Testis (tissue), 3 donors: Measurements from ENCODE around the gene GHRH. TPM values are rescaled to one million over a fixed set of nuclear protein-coding genes. Genes with fewer than 3 reads are reported as not detected.

Experiments used
- DNase-seq: peaks from one replicate; pipeline ENCODE4 v3.0.0-alpha.2; 2019
- H3K27ac ChIP-seq, 2 donors: fragments of 200-600 bp; sonication (generic); one replicate each; pipeline ENCODE4 v1.5.1; 2019
- H3K27me3 ChIP-seq: fragments of 200-600 bp; sonication (generic); one replicate; pipeline ENCODE4 v1.5.1; 2019
- H3K36me3 ChIP-seq: fragments of 200-600 bp; sonication (generic); one replicate; pipeline ENCODE4 v1.5.1; 2017; ENCODE audit warnings: low read depth; ENCODE audit errors: missing control alignments
- H3K4me1 ChIP-seq: fragments of 200-600 bp; sonication (generic); one replicate; pipeline ENCODE4 v1.5.1; 2019
- H3K4me3 ChIP-seq, 2 donors: fragments of 200-600 bp; sonication (generic); one replicate each; pipeline ENCODE4 v1.5.1; 2017 to 2019
- H3K9me3 ChIP-seq: fragments of 200-600 bp; sonication (generic); one replicate; pipeline ENCODE4 v1.5.1; 2017
- POLR2A ChIP-seq: fragments of 450-650 bp; IDR thresholded peaks from one replicate; pipeline ENCODE4 v1.6.1; 2017; ENCODE audit warnings: antibody characterized with exemption, mild to moderate bottlenecking, moderate library complexity
- WGBS, 2 donors: methylation state at CpG; one replicate each; pipeline ENCODE4 v1.1.5; 2018; 5-methylcytosine and 5-hydroxymethylcytosine counted together
- intact Hi-C: fragments of 100-400 bp; cut with DNase I; formaldehyde crosslinking; loops from one replicate; pipeline ENCODE4 v1.15.1; 2023; ENCODE audit warnings: low total_unique reads
- polyA plus RNA-seq: library from polyadenylated mRNA; stranded (reverse); fragments of 350-450 nt; fragmentation: Illumina TruSeq; extraction: RNeasy Lipid Tissue Mini Kit (QIAGEN cat#74804); gene quantifications from one replicate; pipeline ENCODE4 v1.2.3, GENCODE V29; 2014; ENCODE audit warnings: low read depth, low replicate concordance; ENCODE audit not compliant: insufficient read depth
- total RNA-seq, 2 donors: library from RNA; depleted of rRNA; stranded (reverse); fragments of >200 nt; gene quantifications; one replicate each; pipeline ENCODE4 v1.2.3, GENCODE V29; 2016
- TF ChIP-seq, protein P1 (sequence below), 3 experiments: fragments of 450-650 bp in 2 of 3; fragments of 200-600 bp in 1 of 3; sonication (generic) in 1 of 3; IDR thresholded peaks; one replicate each; pipeline ENCODE4 v1.5.1; 2016 to 2019; ENCODE audit warnings: antibody characterized with exemption in 3 of 3, mild to moderate bottlenecking in 2 of 3, moderate library complexity in 1 of 3

GHRH gene
- total and polyA plus RNA-seq, 3 donors from 2014 or later, result not detected

DNA sequence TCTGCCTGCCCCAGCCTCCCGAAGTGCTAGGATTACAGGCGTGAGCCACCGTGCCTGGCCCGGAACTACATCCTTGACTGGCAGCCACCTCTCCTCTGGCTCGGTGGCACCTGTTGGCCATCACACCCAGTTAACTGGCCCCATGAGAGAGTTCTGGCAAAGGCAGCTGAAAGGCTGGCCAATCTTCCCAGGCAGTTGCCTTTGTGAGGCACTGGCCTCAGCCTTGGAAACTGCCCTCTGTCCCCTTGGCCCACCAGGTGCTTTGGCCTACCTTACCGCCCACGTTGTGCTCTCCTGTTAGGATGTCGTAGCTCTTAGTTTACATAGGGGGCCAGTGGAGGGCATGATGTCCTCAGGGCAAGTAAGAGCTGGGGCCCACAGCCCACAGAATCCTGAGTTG is 18.2 kb upstream of the GHRH start:
- Histone ChIP-seq H3K27ac (no peak overlapping the region), H3K4me3 (no peak overlapping the region), H3K36me3 (no peaks in the 10 kb centered on the region), H3K27me3 (no peaks in the 10 kb centered on the region), H3K4me1 (peaks cover 11% of the 10 kb centered on the region), H3K9me3 (no peaks in the 10 kb centered on the region)
- intact Hi-C loops, result loop anchor here (5.0 to 10.0 kb wide), 2 partner anchors 105 to 247 kb away; partner anchors contain the start of gene BLCAP
- WGBS, 2 donors, result 60 to 75% methylated on average over 2 to 7 of the region's 8 CpGs
- no peak for DNase-seq
- TF ChIP-seq, protein P1, sequence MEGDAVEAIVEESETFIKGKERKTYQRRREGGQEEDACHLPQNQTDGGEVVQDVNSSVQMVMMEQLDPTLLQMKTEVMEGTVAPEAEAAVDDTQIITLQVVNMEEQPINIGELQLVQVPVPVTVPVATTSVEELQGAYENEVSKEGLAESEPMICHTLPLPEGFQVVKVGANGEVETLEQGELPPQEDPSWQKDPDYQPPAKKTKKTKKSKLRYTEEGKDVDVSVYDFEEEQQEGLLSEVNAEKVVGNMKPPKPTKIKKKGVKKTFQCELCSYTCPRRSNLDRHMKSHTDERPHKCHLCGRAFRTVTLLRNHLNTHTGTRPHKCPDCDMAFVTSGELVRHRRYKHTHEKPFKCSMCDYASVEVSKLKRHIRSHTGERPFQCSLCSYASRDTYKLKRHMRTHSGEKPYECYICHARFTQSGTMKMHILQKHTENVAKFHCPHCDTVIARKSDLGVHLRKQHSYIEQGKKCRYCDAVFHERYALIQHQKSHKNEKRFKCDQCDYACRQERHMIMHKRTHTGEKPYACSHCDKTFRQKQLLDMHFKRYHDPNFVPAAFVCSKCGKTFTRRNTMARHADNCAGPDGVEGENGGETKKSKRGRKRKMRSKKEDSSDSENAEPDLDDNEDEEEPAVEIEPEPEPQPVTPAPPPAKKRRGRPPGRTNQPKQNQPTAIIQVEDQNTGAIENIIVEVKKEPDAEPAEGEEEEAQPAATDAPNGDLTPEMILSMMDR (IDR thresholded peaks at IDR 0.05), result no peak
- TF ChIP-seq POLR2A, result no peak

DNA sequence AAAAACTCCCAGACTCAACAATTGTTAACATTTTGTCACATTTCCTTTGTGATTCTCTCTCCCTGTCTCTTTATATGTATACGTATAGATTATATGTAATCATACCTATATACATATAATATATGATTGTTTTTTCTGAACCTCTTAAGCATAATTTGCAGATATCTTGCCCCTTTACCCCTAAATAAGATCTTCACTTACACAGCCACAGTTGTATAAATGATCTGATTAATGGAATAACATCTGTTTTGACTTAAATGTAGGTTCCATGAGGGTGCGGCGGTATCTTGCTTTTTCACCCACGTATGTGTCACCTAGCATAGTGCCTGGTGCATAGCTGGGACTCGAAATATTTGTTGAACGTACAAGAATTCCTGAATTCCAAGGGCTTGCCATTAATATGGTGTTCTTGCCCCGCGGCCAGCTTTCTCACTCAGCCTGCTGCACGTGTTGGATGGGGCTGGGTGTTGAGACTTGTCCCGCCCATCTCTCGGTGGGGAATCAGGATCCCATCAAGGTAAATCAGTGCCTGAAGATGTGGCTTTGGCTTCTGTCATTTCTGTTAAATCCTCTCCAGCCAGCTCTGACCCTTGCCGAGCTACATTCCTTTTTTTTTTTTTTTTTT is 17.5 kb upstream of the GHRH start:
- Histone ChIP-seq H3K4me1 (peaks cover 11% of the 10 kb centered on the region), H3K27ac (no peak overlapping the region), H3K36me3 (no peaks in the 10 kb centered on the region), H3K4me3 (no peak overlapping the region), H3K9me3 (no peaks in the 10 kb centered on the region), H3K27me3 (no peaks in the 10 kb centered on the region)
- TF ChIP-seq POLR2A, result no peak
- TF ChIP-seq, protein P1 (IDR thresholded peaks at IDR 0.05), result no peak
- 72 to 79% methylated on average over 12 of the region's 12 CpGs for WGBS, 2 donors
- DNase-seq, result no peak
- intact Hi-C loops, result no loop called here

DNA sequence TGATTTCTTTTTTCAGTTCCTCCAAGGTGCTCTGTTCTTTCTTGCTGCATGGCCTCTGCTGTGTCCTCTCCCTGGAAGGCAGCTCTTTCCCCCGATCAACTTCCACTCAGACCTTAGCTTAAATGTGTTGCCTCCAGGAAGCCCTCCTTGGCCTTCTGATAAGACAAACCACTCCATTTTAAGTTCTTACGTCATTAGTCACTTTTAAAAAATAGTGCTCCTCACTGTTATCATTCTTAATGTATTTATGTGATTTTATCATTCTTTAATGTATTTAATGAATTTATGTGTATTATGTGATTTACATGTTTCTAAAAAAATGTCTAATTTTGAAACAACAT is 15.6 kb upstream of the GHRH start:
- Histone ChIP-seq H3K4me3 (no peak overlapping the region), H3K9me3 (no peaks in the 10 kb centered on the region), H3K4me1 (peaks cover 11% of the 10 kb centered on the region), H3K36me3 (no peaks in the 10 kb centered on the region), H3K27me3 (no peaks in the 10 kb centered on the region), H3K27ac (peak overlapping the region; percentile 27 to 70)
- intact Hi-C loops, result no loop called here
- no peak for TF ChIP-seq POLR2A
- TF ChIP-seq, protein P1 (IDR thresholded peaks at IDR 0.05), result no peak
- 58 to 71% methylated on average over 2 of the region's 2 CpGs for WGBS, 2 donors
- no peak for DNase-seq

DNA sequence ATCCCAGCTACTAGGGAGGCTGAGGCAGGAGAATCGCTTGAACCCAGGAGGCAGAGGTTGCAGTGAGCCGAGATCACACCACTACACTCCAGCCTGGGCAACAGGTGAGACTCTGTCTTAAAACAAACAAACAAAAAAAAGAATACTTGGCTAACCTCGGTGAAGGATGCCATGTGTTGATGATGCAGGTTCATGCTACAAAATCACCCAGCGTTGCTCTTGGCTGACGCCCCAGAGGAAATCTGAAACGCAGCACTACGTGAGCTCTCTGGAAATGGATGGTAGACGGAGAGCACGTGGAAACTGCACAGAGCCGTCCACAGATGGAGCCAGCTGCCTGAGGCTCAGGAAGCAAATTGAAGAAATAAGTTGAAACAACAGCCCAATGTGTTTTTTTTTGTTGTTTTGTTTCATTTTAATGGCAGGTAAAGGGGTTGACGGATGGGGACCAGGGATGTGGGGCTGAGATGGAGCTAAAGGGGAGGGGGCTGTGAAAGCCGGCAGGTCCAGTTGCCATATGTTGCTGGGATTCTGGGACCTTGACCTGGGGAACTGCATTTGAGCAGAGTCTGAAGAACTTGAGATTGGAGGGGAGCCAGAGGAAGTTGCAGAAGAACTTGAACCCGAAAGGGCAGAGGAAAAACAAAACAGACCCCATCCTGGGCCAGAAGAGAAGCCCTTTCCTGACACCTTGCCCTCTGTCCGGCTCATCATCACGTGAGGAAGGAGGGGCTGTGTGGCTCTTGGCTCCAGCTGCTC is 15.1 kb upstream of the GHRH start:
- intact Hi-C loops, result no loop called here
- H3K4me1 ChIP-seq, result peaks cover 11% of the 10 kb centered on the region
- no peaks in the 10 kb centered on the region for H3K27me3 ChIP-seq
- TF ChIP-seq POLR2A, result no peak
- TF ChIP-seq, protein P1 (IDR thresholded peaks at IDR 0.05), result peak in 1 of 3 experiments; percentile 19
- no peak overlapping the region for H3K4me3 ChIP-seq
- no peaks in the 10 kb centered on the region for H3K9me3 ChIP-seq
- peak; percentile 85 for DNase-seq
- no peaks in the 10 kb centered on the region for H3K36me3 ChIP-seq
- peak overlapping the region; percentile 27 to 70 for H3K27ac ChIP-seq
- WGBS, 2 donors, result 32 to 33% methylated on average over 15 of the region's 15 CpGs
